Left lobe of liver (tissue), 2 donors: Measurements from ENCODE around the gene MAPKAPK3. TPM values are rescaled to one million over a fixed set of nuclear protein-coding genes. Genes with fewer than 3 reads are reported as not detected.
"Not testable (repeated sequence)": the region's sequence is repeated elsewhere in the genome, so short reads cannot be mapped to it uniquely, and the experiment has no call there.

Experiments used
- ATAC-seq: fragments of 200-7000 bp; cut with Tn5 transposase; one replicate; pipeline ENCODE4 v1.9.1; 2020; ENCODE audit warnings: mild to moderate bottlenecking, moderate library complexity
- DNase-seq: peaks from one replicate; pipeline ENCODE4 v3.0.0-alpha.2; 2020; ENCODE audit warnings: low spot score
- total RNA-seq: library from RNA; stranded (reverse); gene quantifications from one replicate; pipeline ENCODE4 v1.2.1, GENCODE V29; 2021
- donor health status: DM: no; HTN: no; CAD: no; lungs with moderate emphysema.
- donor health status: DM: no; HTN: yes; CAD: no.

MAPKAPK3 gene
- total RNA-seq, 1 donor from 2014 or later: 16.1 TPM

DNA sequence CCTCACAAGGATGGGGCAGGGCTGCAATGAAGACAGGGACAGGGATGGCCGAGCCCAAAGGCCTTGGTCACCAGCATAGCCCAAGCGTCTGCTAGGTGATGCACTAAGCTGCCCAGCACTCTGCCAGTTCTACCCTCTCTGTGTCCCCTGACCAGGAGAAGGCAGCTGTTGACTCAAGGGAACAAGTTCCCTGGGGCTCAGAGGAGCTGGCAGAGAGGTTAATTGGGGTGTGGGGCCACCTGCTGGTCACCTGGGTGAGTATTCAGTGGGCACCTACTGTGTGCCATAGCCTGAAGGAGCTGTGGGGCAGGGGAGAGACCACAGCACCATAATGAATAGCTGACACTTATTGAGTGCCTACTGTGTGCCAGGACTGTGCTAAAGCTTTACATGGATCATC is 35.8 kb downstream of the MAPKAPK3 start:
- DNase-seq (no peak), ATAC-seq (peak; percentile 65)

- ATAC-seq (no peak), DNase-seq (no peak)
Measured at GRCh38 chr3:50653937-50654595, 37.1 kb downstream of the MAPKAPK3 start.

- ATAC-seq (no peak), DNase-seq (no peak)
Measured at GRCh38 chr3:50655009-50655830, 38.3 kb downstream of the MAPKAPK3 start.

DNA sequence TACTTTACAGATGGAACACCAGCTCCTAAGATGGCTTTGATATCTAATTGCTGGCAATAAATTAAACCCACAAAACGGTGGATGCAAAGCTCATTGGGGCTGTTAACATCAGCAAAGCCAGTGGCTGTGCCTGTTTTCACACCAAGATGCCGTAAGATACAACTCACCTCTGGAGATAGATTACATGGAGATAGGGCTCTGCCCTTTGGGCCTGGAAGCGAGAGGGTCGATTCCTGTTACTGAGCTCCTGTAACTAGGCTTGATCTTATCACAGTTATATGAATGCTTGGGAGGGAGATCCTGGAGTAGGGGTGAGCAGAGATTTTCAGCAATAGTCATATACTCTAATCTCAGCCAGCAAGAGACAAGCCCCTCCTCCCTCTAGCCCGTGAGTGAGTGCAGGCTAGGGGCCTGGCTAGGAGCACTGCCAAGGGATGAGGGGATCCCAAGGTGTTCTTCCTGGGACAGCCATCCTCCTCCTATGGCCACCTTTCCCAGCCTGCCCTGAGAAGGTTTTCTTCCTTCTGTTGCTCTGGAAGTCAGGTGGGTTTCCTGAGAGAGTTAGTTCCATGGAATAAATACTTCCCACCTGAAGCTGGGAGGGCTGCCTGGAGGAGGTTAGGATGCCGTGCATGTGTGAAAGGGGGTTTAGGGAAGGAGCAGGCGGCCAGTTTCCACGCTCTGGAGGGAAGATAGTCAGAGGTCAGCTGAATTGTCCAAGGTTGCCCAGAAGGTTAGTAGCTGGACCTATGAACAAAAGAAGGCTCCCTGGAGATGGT is 39.7 kb downstream of the MAPKAPK3 start:
- ATAC-seq: no peak
- DNase-seq: no peak

DNA sequence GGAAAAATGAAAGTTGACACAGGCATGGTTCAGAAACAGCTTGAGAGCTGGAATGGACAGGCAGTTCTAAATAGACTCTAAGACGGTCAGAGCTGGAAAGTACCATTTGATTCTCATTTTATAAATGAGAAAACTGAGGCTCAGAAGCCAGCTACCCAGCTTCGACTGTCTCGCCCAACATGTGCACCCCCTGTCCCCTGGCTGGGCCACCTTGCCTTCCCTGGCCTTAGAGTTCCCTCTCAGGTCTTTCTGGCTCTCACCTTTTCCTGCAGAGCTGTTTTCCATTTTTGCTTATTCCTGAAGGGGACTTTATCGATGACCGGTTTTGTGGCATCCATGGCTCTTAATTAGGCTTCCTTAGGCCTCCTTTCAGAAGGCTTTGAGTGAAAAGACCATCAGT is 40.5 kb downstream of the MAPKAPK3 start:
- DNase-seq (no peak), ATAC-seq (no peak)

GRCh38 chr3:50657816-50658215 is 40.9 kb downstream of the MAPKAPK3 start:
- DNase-seq: no peak
- ATAC-seq: no peak

- no peak for DNase-seq
- ATAC-seq: no peak
Measured at GRCh38 chr3:50658416-50658815, 41.5 kb downstream of the MAPKAPK3 start.

- no peak for ATAC-seq
- no peak for DNase-seq
Measured at GRCh38 chr3:50658831-50659230, 41.9 kb downstream of the MAPKAPK3 start.

- no peak for ATAC-seq
- peak; percentile 18 for DNase-seq
Measured at GRCh38 chr3:50660386-50660785, 43.4 kb downstream of the MAPKAPK3 start.

DNA sequence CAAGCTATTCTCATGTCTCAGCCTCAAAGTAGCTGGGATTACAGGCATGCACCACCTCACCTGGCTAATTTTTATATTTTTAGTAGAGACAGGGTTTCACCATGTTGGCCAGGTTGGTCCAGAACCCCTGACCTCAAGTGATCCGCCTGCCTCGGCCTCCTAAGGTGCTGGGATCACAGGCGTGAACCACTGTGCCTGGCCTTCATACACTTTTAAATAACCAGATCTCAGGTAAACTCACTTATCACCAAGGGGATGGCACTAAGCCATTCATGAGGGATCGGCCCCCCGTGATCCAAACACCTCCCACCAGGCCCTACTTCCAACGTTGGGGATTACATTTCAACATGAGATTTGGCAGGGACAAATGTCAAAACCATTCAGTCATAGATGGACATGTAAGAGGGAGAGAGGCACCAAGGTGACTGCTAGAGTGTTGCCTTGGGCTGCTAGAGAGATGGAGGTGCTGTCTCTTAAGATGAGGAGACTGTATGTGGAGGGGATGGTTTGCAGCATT is 44.4 kb downstream of the MAPKAPK3 start:
- ATAC-seq: no peak
- peak; percentile 18 for DNase-seq

DNA sequence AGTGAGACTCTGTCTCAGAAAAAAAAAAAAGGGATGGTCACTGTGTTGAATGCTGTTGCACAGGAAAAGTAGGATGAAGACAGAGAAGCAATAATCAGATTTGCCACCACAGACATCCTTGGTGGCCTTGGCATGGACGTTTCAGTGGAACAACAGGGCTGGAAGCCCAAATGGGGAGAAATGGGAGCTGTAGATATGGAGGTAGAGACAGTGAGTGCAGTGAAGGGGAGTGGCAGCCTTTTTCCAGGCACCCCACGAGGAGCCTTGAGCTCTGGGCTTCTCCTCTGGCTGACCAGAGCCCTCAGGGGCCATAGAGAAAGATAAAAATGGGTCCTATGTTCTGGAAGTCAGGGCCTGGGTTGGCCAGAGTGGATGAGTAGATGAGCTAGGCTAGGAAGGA is 45.5 kb downstream of the MAPKAPK3 start:
- peak; percentile 19 for DNase-seq
- ATAC-seq: no peak

DNA sequence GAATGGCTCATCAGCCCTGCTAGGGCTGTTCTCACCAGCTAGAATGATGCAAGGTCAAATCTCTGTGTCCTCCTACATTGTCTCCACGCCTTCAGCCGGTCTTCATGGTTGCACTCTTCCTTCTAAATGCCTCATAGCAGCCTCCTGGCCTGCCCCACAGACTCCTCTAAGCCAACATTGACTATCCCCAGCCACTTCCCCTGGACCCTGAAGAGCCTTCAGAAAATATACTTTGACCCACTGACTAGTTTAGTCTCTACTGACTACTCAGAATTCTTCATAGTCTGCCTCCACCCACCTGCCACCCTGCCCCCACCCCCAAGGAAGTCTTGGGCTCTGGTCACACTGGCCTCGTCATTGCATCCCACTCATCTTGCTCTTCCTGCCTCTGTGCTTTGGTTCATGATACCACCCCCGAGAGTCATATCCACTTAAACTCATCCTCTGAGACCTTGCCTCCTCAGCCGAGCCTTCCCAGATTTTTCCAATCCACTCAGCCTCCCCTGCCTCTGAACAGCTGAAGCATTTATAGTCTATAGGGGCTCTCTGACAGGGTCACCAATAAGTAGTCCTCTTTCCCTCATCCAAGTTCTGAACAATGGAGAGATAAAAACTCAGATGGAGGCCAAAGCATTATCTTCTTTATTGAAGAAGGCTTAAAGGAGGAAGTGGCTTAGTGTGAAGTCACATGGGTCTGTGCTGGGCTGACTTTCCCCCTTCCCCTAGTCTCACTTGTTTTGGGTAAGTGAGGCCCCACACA is 48.3 kb downstream of the MAPKAPK3 start:
- ATAC-seq: no peak
- DNase-seq: peak; percentile 26

DNA sequence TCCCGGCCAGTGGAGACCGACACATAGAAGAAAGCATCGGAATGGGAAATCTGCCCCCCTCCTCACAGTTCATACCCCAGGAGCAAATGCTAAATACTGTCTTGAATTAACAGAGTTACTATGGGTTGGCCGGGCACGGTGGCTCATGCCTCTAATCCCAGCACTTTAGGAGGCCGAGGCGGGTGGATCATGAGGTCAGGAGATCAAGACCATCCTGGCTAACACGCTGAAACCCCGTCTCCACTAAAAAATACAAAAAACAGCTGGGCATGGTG is 48.8 kb downstream of the MAPKAPK3 start:
- peak; percentile 26 for DNase-seq
- not testable (repeated sequence) for ATAC-seq

- DNase-seq: no peak
- no peak for ATAC-seq
Measured at GRCh38 chr3:50666837-50667236, 49.9 kb downstream of the MAPKAPK3 start.

DNA sequence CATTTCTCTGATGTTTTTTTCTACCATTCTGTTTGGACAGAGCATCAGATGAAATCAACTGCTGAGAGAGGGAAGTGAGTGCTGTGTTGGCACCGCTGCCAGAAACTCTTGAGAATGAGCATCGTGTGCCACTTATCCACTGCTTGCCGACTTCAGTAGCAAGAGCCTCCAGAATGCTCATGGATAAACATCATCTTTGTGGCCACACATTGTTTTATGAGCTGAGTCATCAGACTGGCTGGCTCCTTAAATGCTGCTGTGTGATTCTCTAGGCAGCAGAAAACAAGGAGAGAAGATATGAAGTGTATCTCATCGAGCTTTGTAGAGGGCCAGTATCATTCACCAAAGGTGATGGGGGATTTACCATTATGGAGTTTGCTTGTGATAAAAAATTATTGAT is 54.4 kb downstream of the MAPKAPK3 start:
- ATAC-seq: no peak

GRCh38 chr3:50672656-50673055 is 55.7 kb downstream of the MAPKAPK3 start:
- ATAC-seq: no peak

More for the DNA sequence above, 54.4 kb downstream of the MAPKAPK3 start:
- no peak for DNase-seq

DNA sequence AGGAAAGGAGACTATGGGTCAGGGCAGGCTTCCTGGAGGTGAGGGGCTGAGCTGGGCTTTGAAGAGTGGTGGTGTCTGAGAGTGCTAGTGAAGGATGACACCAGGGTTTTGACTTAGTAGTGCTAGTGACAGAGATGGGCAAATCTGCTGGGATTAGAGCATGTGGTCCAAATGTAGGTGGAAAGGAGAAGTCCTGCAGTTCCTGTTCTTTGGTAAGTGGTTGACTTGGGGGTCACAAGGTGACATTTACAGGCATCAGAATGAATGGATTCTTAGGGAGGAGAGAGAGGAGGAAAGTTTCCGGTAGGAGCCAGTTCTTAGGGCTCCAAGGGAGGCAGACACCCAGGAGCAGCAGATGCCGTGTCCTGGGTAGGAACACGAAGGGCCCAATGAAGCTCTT is 57.0 kb downstream of the MAPKAPK3 start:
- no peak for DNase-seq
- ATAC-seq: no peak

More at GRCh38 chr3:50672656-50673055, 55.7 kb downstream of the MAPKAPK3 start:
- DNase-seq: no peak

- peak; percentile 59 for DNase-seq
- ATAC-seq: peak; percentile 98
Measured at GRCh38 chr3:50674349-50675178, 57.6 kb downstream of the MAPKAPK3 start, which contains the start of gene DOCK3. Gene DOCK3, plus strand, starts transcription at chr3:50674927. Its CDS starts 337 bp downstream, at chr3:50675264.

DNA sequence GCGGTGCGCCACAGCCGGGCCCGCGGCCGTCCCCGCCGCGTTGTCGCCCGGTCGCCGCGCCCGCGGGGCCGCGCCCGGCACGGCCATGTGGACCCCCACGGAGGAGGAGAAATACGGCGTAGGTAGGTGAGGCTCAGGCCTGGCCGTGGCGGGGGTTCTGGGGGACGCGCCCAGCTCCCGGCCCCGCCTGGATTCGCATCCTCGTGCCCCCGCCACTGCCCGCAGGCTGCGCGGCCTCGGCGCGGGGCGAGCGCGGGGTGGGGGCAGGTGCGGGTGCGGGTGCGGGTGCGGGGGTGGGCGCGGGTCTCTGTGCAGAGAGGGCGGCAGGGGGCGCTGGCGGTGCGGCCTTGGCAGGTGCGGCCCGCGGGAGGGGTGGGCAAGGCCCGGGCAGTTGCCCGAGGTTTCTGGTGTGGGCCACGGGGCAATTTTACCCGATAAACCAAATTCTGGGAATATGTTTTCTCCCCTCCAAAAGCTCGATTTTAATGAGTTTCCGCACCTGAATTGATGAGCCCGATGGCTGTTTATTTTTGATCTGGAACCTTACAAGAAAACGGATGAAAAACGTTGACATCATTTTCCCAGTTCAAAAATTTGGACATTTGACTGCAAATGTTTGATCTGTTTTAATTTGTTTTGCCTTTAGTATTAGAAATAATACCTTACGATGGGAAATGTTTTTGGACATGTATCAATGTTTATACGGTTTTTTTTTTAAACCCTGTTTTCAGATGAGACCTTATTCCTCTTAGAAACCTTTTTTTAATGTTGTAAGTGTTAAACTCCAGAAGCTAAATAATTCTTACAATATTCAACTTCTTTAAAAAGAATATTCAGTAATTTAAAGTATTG is 58.5 kb downstream of the MAPKAPK3 start:
- DNase-seq (no peak), ATAC-seq (peak; percentile 14)
